Cardiac ventricle fibroblast (primary cell): ENCODE measurements around the gene SHC1. TPM values are rescaled to one million over a fixed set of nuclear protein-coding genes. Genes with fewer than 3 reads are reported as not detected.

ENCODE experiments used
- total RNA-seq: library from RNA; depleted of rRNA; stranded (reverse); fragments of >200 nt; gene quantifications from 2 replicates; pipeline ENCODE4 v1.2.3, GENCODE V29; 2015

Gene SHC1, protein sequence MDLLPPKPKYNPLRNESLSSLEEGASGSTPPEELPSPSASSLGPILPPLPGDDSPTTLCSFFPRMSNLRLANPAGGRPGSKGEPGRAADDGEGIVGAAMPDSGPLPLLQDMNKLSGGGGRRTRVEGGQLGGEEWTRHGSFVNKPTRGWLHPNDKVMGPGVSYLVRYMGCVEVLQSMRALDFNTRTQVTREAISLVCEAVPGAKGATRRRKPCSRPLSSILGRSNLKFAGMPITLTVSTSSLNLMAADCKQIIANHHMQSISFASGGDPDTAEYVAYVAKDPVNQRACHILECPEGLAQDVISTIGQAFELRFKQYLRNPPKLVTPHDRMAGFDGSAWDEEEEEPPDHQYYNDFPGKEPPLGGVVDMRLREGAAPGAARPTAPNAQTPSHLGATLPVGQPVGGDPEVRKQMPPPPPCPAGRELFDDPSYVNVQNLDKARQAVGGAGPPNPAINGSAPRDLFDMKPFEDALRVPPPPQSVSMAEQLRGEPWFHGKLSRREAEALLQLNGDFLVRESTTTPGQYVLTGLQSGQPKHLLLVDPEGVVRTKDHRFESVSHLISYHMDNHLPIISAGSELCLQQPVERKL
- total RNA-seq = 255 and 277 TPM in 2 replicates

DNA sequence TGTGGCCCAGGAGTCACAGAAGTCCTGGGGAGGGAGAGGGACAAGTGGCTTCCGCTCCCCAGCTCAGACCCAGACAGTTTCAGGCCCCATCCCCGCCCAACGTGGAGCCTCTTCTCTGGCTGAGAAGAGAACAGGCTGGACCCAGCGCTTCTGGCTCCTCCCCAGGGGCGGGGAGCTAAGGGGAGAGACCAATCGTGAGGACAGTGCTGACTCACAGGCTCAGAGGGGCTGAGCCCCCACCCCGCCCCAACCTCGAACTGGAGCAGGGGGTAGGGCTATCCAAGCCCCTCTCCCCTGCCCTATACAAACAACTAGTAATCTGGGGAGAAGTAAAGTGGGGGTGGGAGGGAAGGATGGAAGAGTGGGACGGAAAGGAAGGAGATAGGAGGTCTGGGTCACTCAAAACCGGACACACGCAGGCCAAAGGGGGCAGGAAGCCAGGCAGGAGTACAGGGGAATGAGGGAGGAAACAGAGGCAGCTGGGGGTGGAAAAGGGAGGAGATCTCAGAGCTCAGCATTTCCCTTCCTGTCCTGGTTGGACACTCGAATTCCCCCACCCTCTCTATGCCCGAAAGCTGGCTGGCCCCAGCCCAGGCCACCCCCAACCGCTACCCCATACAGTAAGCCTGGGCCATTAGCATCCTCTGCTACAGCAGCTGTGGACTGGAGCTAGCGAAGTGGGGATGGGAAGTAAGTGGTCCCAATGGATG is at the start of gene SHC1:
Gene SHC1 (minus strand): TSS at position 117 of the 710 bp plus-strand sequence. CDS start 221 bp downstream, outside the sequence.

GRCh38 chr1:155002464-155003226 is 32.1 kb upstream of the SHC1 start, which contains the start of gene ZBTB7B:
Gene ZBTB7B, plus strand, starts transcription at chr1:155002802. Its CDS starts 11,859 bp downstream, at chr1:155014661.

DNA sequence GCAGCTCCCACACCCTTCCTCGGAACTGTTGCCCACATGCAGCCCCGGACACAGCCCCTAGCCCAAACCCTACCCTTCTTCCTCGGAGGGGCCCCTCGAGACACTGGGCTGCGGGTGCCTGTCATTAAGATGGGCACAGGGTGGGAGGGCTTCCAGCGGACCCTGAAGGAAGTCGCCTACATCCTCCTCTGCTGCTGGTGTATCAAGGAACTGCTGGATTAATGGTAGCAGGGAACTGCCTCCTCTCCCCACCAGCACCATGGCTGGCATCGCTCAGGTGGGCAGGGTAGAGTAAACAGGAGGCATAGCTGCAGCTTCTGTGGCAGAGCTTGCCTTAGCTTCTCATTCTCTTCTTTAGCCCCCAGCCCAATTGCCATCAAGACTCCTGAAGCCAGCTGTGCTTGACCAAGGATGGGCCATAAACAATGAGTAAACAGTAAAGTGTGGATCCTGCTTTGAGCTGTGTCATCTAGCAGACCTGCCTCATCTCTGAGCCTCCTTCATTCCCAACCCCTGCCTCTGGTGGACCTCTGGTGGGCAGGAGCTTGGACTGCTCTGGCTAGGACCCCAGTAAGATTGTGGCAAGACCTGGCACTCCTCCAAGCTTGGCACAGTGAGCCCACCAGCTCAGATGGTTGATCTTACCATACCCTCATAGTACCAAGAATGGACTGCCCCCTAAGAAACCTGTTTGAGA is 23.2 kb upstream of the SHC1 start, which contains the start of gene LENEP:
Gene LENEP (plus strand): TSS at position 15 of the 697 bp plus-strand sequence. CDS start 22 bp downstream, at position 37.

DNA sequence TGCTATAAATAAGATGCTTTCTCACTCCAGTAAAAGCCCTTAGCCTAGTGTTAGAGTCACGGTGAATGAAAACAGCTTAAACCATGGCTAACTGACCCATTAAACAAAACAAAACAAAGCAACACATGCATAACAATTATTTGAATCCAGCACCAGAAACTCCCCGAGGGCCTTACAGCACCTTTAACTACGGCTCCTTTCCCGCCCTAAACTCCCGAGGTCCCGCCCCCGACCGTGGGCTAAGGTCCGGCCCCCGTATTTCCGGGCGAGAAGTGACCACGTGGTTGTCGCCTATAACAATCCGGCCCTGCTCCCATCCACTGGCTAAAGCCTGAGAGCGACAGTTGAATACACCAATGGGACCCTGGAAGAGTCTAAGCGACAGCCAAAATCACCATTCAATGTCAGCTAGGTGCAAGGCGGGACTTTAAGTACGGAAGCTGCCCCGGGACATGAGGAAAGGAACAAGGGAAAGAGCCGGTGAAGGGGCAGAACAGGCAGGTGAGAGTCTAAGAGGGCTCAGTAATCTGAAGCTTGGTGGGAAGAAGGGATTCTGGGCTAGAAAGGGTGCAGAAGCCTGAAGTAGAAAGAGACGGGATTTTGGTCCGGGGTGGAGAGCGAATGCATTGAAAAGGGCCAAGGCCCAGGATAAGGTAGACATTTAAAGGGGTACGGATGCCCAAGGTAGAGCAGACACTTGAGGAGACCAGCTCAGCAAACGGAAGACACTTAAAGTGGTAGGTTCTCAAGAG is 12.5 kb upstream of the SHC1 start, which contains the start of gene FLAD1:
Gene FLAD1 (plus strand): TSS at position 448 of the 752 bp plus-strand sequence. CDS start 351 bp downstream, outside the sequence.

GRCh38 chr1:154974102-154974807 is 3.7 kb upstream of the SHC1 start, which contains the start of gene CKS1B:
Gene CKS1B, plus strand, starts transcription at chr1:154974681. Its CDS starts 65 bp downstream, at chr1:154974746.

DNA sequence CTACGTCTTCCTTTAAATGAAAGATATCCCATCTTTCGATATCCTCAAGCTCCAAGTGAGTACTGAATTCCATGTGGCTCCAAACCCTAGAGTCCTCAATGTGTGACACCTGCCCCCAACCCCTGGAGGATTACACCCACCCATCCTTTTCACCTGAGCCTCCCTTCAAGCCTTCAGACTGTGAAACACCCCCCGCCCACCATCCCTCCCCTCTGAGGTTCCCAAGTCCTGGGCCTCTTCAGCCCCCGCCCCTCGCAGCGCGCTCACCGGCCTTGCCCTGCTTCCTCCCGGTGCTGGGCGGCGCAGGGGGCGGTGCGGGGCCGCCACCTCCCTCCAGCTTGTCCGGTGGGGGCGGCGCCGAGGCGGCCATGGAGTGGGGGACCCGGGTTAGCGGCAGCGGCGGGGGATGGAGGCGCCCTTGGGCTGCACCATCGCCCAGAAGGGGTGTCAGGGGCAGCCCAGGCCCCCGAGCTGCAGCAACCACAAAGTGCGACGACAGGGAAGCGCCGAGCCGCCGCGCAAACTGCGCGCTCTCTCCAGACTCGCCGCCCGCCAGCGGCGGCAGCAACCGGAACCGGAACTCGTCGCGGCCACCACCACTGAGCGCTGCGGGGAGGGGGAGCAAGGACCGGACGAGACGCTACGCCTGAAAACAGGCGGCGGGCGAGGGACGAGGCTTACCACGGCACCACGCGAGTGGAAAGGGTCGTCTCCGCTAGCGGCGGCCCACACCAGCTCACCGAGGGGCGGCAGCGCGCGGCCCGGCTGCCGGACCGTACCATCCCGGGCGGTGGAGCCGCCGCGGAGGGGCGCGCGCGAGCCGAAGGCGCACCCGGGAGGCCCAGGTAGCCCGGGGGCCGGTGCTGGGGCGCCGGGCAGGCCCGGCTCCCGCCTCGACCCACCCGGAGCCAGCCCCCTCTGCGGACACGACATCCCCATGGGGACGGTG is 9.1 kb downstream of the SHC1 start, which contains the start of gene PYGO2:
Gene PYGO2 (minus strand): TSS at position 576 of the 949 bp plus-strand sequence. CDS start 206 bp downstream, at position 370.

GRCh38 chr1:154955718-154956543 is 14.6 kb downstream of the SHC1 start, which contains the start of gene PBXIP1:
Gene PBXIP1, minus strand, starts transcription at chr1:154956099. Its CDS starts 2,378 bp downstream, at chr1:154953721.

GRCh38 chr1:154936555-154937084 is 33.9 kb downstream of the SHC1 start, which contains the start of gene PMVK:
Gene PMVK, minus strand, starts transcription at chr1:154936719. Its CDS starts 34 bp downstream, at chr1:154936685.

Other genes starting within 250 kb of the SHC1 start
- 0.10 and 0.19 TPM in 2 replicates for gene KCNN3, start 100.5 kb downstream of the SHC1 start, total RNA-seq
- 12.0 and 12.4 TPM in 2 replicates for gene PMVK, start 34.0 kb downstream of the SHC1 start, total RNA-seq
- 65.3 and 66.9 TPM in 2 replicates for gene PBXIP1, start 14.6 kb downstream of the SHC1 start, total RNA-seq
- gene PYGO2, start 9.0 kb downstream of the SHC1 start, total RNA-seq = 13.1 and 14.0 TPM in 2 replicates
- 24.4 and 27.5 TPM in 2 replicates for gene CKS1B, start 3.9 kb upstream of the SHC1 start, total RNA-seq
- 10.0 and 13.7 TPM in 2 replicates for gene FLAD1, start 12.6 kb upstream of the SHC1 start, total RNA-seq
- not detected in 2 replicates for gene LENEP, start 22.8 kb upstream of the SHC1 start, total RNA-seq
- 16.1 and 19.1 TPM in 2 replicates for gene ZBTB7B, start 32.1 kb upstream of the SHC1 start, total RNA-seq
- gene DCST2, start 63.0 kb upstream of the SHC1 start, total RNA-seq = 0.06 TPM in 1 of 2 replicates, not detected in the other
- not detected in 2 replicates for gene DCST1, start 63.1 kb upstream of the SHC1 start, total RNA-seq
- gene ADAM15, start 80.6 kb upstream of the SHC1 start, total RNA-seq = 45.5 and 52.4 TPM in 2 replicates
- gene EFNA4, start 93.0 kb upstream of the SHC1 start, total RNA-seq = 9.6 and 9.8 TPM in 2 replicates
- gene EFNA3, start 108.1 kb upstream of the SHC1 start, total RNA-seq = 1.2 and 1.8 TPM in 2 replicates
- 9.2 and 14.2 TPM in 2 replicates for gene EFNA1, start 157.1 kb upstream of the SHC1 start, total RNA-seq
- 21.6 and 28.6 TPM in 2 replicates for gene SLC50A1, start 165.1 kb upstream of the SHC1 start, total RNA-seq
- 38.6 and 50.3 TPM in 2 replicates for gene DPM3, start 169.8 kb upstream of the SHC1 start, total RNA-seq
- gene KRTCAP2, start 202.6 kb upstream of the SHC1 start, total RNA-seq = 130 and 151 TPM in 2 replicates
- gene TRIM46, start 203.1 kb upstream of the SHC1 start, total RNA-seq = 0.75 and 1.3 TPM in 2 replicates
- 10.3 and 16.4 TPM in 2 replicates for gene THBS3, start 237.2 kb upstream of the SHC1 start, total RNA-seq
- 30.4 and 47.7 TPM in 2 replicates for gene MTX1, start 237.9 kb upstream of the SHC1 start, total RNA-seq